Suprapubic skin (tissue), 4 donors: Measurements from ENCODE around the gene SETD3. TPM values are rescaled to one million over a fixed set of nuclear protein-coding genes. Genes with fewer than 3 reads are reported as not detected.
A peak's percentile ranks its signal among the peaks of the same experiment; 100 is the strongest.

Source experiments
- DNase-seq, 2 donors: peaks; one replicate each; pipeline ENCODE4 v3.0.0-alpha.2; 2019; ENCODE audit warnings: low spot score in 2 of 2
- H3K27ac ChIP-seq: fragments of 200-600 bp; sonication (generic); one replicate; pipeline ENCODE4 v1.5.1; 2019
- H3K27me3 ChIP-seq: fragments of 200-600 bp; sonication (generic); one replicate; pipeline ENCODE4 v1.5.1; 2019
- H3K36me3 ChIP-seq: fragments of 200-600 bp; sonication (generic); one replicate; pipeline ENCODE4 v1.5.1; 2019
- H3K4me1 ChIP-seq: fragments of 200-600 bp; sonication (generic); one replicate; pipeline ENCODE4 v1.5.1; 2019
- H3K4me3 ChIP-seq: fragments of 200-600 bp; sonication (generic); one replicate; pipeline ENCODE4 v1.5.1; 2019; ENCODE audit warnings: mild to moderate bottlenecking
- H3K9me3 ChIP-seq: fragments of 200-600 bp; sonication (generic); one replicate; pipeline ENCODE4 v1.5.1; 2019
- EP300 ChIP-seq: sonication (generic); formaldehyde crosslinking; IDR thresholded peaks from one replicate; pipeline ENCODE4 v1.6.1; 2017; ENCODE audit warnings: antibody characterized with exemption
- POLR2A ChIP-seq, 2 donors: fragments of 450-650 bp; IDR thresholded peaks; one replicate each; pipeline ENCODE4 v1.6.1; 2017; ENCODE audit warnings: antibody characterized with exemption in 2 of 2, mild to moderate bottlenecking in 2 of 2, moderate library complexity in 2 of 2
- POLR2AphosphoS5 ChIP-seq, 3 donors: sonication (generic); formaldehyde crosslinking; IDR thresholded peaks; one replicate each; pipeline ENCODE4 v1.6.1; 2017; ENCODE audit warnings: antibody characterized with exemption in 3 of 3
- WGBS: methylation state at CpG from one replicate; pipeline ENCODE4 v1.1.5; 2018; 5-methylcytosine and 5-hydroxymethylcytosine counted together
- total RNA-seq, 4 donors: library from RNA; depleted of rRNA; stranded (reverse); fragments of >200 nt; gene quantifications; one replicate each; pipeline ENCODE4 v1.1.0, GENCODE V29; 2016
- TF ChIP-seq, protein P1 (sequence below), 2 donors: fragments of 200-600 bp in 1 of 2; fragments of 450-650 bp in 1 of 2; sonication (generic) in 1 of 2; IDR thresholded peaks; one replicate each; pipeline ENCODE4 v1.5.1; 2016 to 2019; ENCODE audit warnings: antibody characterized with exemption in 2 of 2, mild to moderate bottlenecking in 1 of 2, moderate library complexity in 1 of 2

Gene SETD3
- total RNA-seq, 4 donors from 2014 or later, result 50.2 to 57.5 (median 54.8) TPM

DNA sequence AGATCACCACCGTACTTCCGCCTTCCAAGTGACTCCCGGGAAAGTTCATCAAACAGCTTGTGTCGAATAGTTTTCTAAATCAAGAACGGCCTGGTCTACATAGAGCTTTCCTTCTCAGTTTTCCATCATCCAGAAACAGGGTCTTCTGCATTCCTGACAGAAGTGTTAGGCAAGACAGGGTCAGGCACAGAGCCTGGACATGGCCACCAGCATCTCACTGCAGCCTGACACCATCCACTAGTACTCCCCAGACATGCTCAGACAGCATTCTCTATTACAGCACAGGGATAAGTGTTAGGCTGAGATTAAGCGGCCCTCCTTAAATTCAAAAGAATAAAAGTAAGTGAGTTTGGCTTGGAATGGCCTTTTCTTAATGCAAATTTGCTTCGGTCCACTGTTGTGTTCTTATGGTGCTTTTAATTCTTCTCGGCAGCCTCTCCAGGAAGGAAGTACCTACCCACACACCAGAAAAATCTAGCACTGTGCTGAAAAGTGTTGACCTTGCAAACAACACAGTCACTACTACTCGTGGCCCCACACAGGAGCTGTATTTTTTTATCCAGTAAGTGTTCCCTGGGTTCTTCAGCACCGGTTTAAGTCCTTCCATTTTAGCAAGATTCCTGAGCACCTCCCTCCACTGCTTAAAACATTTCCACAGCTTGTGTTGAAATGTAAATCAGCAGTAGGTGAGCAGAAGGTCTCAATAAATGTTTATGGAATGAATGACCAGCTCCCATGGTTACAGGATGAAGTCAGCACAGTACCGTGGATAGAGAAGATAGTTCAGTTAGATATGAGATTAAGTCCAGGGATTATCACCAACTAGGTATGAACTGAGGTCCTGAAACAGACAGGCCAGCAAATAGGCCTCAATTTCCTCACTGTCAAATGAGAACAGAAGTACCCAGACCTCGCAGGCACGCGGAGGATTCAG is 44.1 kb downstream of the SETD3 start:
- H3K36me3 ChIP-seq, result peaks cover 59% of the 10 kb centered on the region
- no peaks in the 10 kb centered on the region for H3K27me3 ChIP-seq
- WGBS, result 80% methylated on average over 14 of the region's 14 CpGs
- TF ChIP-seq EP300, result no peak
- no peak for TF ChIP-seq POLR2A (IDR thresholded peaks at IDR 0.05)
- no peak for TF ChIP-seq POLR2AphosphoS5 (IDR thresholded peaks at IDR 0.05)
- TF ChIP-seq, protein P1, sequence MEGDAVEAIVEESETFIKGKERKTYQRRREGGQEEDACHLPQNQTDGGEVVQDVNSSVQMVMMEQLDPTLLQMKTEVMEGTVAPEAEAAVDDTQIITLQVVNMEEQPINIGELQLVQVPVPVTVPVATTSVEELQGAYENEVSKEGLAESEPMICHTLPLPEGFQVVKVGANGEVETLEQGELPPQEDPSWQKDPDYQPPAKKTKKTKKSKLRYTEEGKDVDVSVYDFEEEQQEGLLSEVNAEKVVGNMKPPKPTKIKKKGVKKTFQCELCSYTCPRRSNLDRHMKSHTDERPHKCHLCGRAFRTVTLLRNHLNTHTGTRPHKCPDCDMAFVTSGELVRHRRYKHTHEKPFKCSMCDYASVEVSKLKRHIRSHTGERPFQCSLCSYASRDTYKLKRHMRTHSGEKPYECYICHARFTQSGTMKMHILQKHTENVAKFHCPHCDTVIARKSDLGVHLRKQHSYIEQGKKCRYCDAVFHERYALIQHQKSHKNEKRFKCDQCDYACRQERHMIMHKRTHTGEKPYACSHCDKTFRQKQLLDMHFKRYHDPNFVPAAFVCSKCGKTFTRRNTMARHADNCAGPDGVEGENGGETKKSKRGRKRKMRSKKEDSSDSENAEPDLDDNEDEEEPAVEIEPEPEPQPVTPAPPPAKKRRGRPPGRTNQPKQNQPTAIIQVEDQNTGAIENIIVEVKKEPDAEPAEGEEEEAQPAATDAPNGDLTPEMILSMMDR (IDR thresholded peaks at IDR 0.05), result no peak
- H3K9me3 ChIP-seq, result no peaks in the 10 kb centered on the region
- DNase-seq, result no peak
- H3K4me1 ChIP-seq, result no peaks in the 10 kb centered on the region
- no peak overlapping the region for H3K4me3 ChIP-seq
- no peak overlapping the region for H3K27ac ChIP-seq

DNA sequence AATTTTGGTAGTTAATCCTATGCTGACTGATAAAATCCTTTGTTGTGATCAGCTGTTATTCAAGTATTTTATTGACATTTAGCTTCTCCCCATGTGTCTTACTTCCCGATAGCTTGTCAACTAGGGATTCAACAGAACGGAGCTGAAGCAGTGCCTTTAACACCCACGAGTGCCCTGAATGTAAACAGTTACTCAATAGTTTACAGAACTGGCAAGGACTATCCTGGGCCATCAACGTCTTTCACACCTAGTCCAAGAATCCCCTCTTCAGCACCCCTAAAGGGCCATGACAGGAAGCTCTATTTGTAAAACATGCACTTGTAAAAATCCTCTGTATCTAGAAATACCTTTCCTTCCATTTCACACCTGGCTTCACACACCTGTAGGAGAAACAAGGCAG is 45.3 kb downstream of the SETD3 start:
- H3K36me3 ChIP-seq, result peaks cover 50% of the 10 kb centered on the region
- H3K27me3 ChIP-seq, result no peaks in the 10 kb centered on the region
- WGBS, result 79% methylated on average over 4 of the region's 4 CpGs
- H3K4me3 ChIP-seq, result no peak overlapping the region
- no peaks in the 10 kb centered on the region for H3K4me1 ChIP-seq
- DNase-seq, result no peak
- H3K9me3 ChIP-seq, result no peaks in the 10 kb centered on the region
- H3K27ac ChIP-seq, result no peak overlapping the region
- TF ChIP-seq, protein P1 (IDR thresholded peaks at IDR 0.05), result no peak
- TF ChIP-seq POLR2A (IDR thresholded peaks at IDR 0.05) (no peak), POLR2AphosphoS5 (IDR thresholded peaks at IDR 0.05) (no peak), EP300 (no peak)

DNA sequence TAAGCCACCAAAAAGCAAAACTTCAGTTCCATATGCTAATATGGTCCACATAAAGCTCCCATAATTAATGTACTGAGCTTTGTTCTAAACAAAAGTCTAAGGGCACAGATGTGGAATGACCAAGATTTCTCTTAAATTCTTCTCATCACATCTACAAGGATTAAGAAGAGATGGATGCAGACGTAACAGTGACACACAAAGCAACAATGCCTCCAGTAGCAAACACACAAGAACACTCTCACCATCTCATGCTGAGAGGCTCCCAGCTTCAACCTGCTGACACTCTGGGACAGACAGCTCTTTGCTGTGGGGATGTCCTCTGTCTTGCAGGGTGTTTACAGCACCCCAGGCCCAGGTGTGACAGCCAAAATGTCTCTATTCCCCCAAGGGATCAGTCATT is 48.2 kb downstream of the SETD3 start:
- peaks cover 53% of the 10 kb centered on the region for H3K36me3 ChIP-seq
- no peak overlapping the region for H3K4me3 ChIP-seq
- no peak for DNase-seq
- H3K27ac ChIP-seq, result no peak overlapping the region
- 86% methylated on average over 1 of the region's 1 CpG for WGBS
- no peaks in the 10 kb centered on the region for H3K9me3 ChIP-seq
- H3K27me3 ChIP-seq, result no peaks in the 10 kb centered on the region
- no peaks in the 10 kb centered on the region for H3K4me1 ChIP-seq
- TF ChIP-seq POLR2A (IDR thresholded peaks at IDR 0.05) (no peak), POLR2AphosphoS5 (IDR thresholded peaks at IDR 0.05) (no peak), EP300 (no peak)
- TF ChIP-seq, protein P1 (IDR thresholded peaks at IDR 0.05), result no peak

DNA sequence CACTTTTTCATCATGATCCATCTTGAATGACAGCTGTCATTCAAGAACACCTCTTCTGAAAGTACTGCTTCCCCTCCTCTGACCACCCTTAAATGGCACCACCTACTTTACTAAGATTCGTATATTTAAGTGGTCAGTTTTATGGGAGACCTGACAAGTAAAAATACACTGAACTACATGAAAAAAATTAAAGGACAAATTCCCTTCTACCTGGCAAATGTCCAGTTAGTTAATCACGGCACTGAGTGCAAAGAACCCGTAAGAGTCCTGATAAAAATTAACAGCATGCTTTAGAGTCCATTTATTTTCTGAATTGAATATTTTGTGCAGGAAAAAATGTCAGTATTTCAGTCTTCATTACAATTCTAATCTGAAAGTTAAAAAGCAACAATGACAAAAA is 48.7 kb downstream of the SETD3 start:
- no peaks in the 10 kb centered on the region for H3K27me3 ChIP-seq
- no peak overlapping the region for H3K27ac ChIP-seq
- 80% methylated on average over 3 of the region's 3 CpGs for WGBS
- H3K9me3 ChIP-seq, result no peaks in the 10 kb centered on the region
- H3K4me3 ChIP-seq, result no peak overlapping the region
- TF ChIP-seq POLR2AphosphoS5 (IDR thresholded peaks at IDR 0.05) (no peak), POLR2A (IDR thresholded peaks at IDR 0.05) (no peak), EP300 (no peak)
- TF ChIP-seq, protein P1 (IDR thresholded peaks at IDR 0.05), result no peak
- no peak for DNase-seq
- no peaks in the 10 kb centered on the region for H3K4me1 ChIP-seq
- H3K36me3 ChIP-seq, result peaks cover 49% of the 10 kb centered on the region

DNA sequence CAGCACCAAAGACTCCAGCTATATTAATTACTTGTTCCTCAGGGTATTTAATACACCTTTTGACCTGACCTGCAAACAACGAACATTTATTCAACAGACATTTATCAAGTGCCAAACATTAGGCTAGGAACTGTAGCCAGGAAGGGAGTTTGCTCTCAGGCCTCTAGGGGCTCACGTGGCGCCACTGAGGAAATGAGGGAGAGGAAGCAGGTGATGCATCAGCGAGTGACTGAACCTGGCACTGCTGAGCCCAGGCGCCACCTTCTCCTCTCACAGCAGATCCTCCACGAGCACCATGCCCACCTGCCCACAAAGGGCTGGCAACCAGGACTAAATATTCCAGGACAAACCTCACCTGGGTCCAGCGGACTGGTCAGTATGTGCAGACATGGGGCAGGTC is 50.2 kb downstream of the SETD3 start:
- Histone ChIP-seq H3K4me3 (no peak overlapping the region), H3K4me1 (no peaks in the 10 kb centered on the region), H3K27me3 (no peaks in the 10 kb centered on the region), H3K9me3 (no peaks in the 10 kb centered on the region), H3K27ac (no peak overlapping the region), H3K36me3 (peaks cover 41% of the 10 kb centered on the region)
- 75% methylated on average over 7 of the region's 7 CpGs for WGBS
- no peak for TF ChIP-seq POLR2A (IDR thresholded peaks at IDR 0.05)
- TF ChIP-seq, protein P1 (IDR thresholded peaks at IDR 0.05), result peak; percentile 11 to 47
- DNase-seq, result no peak
